NCI-H2029 (cell line): Measurements from ENCODE around the gene MYO1D.
"Not testable (repeated sequence)": the region's sequence is repeated elsewhere in the genome, so short reads cannot be mapped to it uniquely, and the experiment has no call there.

Experiments used
- DNase-seq: peaks from one replicate; lab custom pipeline; 2025; lab: John Stamatoyannopoulos, UW

Gene MYO1D

DNA sequence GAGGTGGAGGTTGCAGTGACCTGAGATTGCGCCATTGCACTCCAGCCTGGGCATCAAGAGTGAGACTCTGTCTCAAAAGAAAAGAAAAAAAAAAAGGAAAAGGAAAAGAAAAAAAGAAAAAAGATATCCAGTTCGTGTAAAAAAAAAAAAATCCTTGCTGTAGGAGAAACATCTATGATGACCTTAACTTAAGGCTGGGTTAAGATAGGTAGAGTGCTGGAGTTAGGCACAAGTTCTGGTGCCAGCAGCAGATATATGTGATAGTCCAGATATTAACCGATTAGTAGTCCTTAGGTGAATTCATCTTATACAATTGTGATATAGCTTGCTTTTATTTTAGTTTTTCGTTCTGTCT is 415.4 kb downstream of the MYO1D start:
- DNase-seq, result no peak

DNA sequence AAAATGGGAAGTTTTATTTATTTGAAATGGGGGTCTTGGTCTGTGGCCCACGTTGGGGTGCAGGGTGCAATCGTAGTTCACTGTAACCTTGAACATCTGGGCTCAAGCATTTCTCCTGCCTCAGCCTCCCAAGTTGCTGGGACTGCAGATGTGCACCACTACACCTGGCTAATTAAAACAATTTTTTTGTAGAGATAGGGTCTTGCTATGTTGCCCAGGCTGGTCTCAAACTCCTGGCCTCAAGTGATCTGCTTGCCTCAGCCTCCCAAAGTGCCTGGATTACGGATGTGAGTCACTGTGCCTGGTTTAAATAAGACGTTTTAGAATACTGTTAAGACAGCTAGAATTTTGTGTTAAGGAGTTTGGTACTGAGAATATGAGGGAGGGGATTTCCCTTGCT is 416.9 kb downstream of the MYO1D start:
- DNase-seq, result no peak

DNA sequence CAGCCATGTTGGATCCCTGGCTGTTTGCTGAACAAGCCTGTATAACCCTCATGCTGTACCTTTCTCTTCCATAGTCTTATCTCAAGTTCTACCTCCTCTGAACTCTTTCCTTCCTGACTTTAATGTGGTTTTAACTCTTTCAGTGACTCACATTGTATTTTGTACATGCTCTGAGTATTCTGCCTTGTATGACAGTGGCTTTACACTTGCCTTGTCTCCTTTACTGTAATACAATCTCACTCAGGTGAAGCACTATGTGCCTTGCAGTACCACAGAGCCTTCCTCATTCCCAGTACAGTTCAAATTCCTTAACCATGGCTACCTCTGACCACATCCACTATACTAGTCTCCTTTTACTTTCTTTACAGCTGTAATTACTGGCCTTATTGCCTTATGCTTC is 418.6 kb downstream of the MYO1D start:
- no peak for DNase-seq

DNA sequence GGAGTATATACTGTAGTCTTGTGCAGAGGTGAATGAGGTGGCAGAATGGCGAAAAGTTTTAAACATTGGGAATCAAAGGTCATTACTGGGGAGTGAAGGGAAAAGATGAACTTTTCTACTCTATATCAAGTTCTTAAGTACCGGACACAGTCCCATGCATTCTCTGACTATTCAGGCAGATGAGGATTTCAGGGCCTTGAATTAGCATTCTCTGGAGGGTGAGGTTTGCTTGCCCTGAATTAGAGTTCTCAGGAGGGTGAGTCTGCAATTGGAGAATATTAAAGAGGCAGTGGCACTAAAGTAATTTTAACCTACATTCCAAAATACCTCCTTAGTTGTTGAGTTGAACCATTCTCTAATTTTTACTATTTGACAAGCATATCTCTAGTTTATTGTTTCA is 423.6 kb downstream of the MYO1D start:
- DNase-seq, result no peak

DNA sequence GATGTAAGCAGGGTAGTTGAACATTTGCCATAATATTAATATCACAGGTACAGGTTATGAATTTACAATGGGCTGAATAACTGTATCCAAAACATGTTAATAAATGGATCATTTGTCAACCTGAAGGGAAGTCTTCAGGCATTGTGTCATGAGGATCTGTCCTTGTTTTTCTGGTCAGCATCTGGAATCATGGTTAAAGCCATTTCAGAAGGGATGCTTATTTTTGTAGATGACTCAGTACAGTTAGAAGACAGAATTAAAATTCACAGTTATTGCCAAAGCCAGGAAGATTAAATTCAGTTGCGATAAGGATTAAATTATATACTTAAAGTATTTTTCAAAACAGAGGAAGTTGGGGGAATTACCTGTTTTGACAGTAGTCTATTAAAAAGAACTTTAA is 424.6 kb downstream of the MYO1D start:
- no peak for DNase-seq

DNA sequence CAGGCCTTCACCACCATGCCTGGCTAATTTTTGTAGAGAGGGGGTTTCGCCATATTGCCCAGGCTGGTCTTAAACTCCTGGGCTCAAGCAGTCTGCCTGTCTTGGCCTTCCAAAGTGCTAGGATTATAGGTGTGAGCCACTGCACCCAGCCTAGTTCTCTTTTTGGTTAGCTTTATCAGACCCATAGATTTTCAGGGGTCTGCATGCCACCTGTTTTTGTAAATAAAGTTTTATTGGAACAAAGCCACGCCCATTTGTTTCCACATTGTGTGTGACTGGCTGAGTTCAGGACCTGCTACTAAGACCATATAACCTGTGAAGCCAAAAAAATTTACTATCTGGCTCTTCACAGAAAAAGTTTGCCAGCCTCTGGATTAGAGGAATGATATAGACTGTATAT is 425.0 kb downstream of the MYO1D start:
- DNase-seq, result no peak

DNA sequence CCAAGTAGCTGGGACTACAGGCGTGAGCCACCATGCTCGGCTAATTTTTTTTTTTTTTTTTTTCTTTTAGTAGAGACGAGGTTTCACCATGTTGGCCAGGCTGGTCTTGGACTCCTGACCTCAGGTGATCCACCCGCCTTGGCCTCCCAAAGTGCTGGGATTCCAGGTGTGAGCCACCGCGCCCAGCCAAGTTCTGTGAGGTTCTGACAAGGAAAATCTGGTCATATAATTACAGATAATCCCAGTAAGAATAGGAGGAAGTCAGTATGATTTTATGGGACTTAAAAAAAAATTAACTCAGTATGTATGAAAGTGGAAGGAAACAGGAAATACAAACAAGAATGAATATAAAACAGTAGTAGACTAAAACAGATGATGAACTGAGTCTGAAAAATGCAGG is 426.5 kb downstream of the MYO1D start:
- DNase-seq, result not testable (repeated sequence)

DNA sequence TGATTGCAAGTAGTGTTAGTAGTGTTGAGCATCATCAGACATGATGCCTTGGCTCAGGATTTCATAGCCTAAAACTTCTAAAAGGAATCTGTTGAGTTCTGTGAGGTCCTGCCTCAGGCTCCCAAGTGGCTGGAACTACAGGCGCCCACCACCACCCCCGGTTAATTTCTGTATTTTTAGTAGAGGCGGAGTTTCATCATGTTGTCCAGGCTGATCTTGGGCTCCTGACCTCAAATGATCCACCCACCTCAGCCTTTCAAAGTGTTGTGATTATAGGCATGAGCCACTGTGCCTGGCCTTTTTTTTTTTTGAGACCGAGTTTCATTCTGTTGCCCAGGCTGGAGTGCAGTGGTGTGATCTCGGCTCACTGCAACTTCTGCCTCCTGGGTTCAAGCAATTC is 427.0 kb downstream of the MYO1D start:
- DNase-seq, result no peak

DNA sequence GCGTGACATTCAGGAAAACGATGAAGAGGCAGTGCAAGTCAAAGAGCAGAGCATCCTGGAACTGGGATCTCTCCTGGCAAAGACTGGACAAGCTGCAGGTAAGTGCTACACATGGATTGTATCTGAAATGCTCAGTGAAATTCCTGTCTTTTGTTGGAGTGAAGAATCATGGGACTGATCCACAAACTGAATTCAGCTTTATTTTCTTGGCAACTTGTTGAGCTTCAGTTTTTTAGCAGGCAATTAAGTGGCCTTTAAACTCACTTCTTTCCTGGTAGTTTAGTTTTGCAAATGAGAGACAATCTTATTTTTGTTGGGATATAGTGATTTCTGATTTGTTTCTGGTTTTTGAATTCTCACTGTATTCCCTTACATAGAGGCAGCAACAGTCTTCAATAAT is 430.0 kb downstream of the MYO1D start:
- DNase-seq, result no peak

DNA sequence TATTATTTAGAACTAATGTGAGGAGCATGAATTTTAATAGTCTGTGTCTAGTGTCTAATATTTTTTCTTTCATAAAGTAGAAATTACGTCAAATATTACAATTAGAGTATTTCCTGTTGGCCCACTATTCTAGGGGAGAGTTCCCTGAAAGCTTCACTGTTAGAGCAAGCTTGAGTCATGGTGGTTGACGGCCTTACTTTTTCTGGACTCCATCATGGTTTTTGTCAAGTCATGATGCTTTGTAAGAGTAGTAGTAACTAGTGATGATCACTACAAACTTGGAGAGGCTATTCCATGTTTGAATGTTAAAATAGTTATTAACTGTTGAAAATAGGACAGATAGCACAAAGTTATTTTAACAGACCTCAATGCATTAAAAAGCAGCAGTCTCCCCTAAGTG is 431.0 kb downstream of the MYO1D start:
- DNase-seq, result no peak

DNA sequence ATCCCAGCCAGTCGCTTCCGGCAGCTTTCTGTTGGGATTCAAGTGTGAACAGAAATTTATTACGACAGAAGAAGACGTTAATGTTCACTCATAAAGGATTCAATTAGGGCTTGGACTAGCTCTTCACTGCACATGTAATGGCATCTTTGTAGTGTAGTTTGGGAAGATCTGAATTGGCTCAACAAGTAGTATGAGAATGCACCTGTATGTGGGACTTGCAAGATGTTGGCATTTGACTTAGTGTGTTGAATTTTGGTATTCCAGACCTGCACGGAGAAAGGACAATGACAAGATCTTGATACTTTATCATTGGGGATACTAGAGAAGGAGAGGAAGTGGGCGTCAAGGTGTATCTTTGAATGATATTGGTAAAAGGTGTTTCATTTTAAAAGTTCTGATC is 431.4 kb downstream of the MYO1D start:
- no peak for DNase-seq

DNA sequence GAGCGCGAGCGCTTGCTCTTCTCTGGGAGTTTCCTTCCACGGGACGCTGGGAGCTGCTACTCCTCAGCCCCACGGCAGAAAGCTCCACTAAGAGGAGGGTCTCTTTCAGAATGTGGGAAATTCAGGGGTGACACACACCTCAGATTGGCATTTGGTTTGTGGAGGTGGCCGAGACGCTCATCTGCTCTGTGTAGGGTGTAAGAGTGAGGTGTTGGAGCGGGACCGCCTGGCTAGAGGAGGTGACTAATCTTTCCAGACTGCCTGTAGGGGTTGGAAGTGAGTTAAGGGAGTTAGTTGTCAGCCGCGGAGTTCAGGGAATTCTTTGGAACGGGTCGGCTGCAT is 431.9 kb downstream of the MYO1D start:
- no peak for DNase-seq

DNA sequence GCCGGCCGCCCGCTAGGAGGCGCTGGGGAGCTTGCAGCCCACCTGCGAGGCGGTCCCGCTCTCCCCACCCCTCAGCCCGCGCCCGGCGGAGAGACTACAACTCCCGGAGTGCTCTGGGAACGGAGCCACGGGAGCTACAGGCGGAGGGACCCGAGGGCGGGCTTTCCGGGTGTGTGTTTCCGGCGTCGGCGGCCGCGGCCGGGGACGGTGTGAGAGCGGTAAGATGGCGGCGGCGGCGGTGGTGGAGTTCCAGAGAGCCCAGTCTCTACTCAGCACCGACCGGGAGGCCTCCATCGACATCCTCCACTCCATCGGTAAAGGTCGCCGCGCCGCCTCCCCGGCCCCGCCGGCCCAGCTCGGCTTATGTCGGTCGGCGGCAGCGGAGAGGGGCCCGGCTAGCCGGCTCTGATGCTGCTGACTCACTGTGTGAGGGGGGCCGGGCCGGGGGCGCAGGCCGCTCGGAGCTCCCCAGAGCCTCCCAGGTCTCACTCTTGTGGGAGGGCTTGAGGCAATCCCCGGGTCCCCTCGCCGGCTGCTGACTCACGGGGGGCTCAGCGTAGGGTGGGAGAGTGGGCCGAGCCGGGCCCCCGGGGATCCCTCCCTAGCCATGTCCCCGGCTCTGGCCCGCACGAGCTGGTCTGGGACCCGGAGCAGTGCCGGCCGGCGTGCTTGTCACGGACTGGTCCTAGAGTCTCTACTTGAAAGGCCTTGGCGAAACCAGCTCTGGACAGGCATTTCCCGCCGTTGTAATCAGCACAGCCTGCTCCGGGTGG is 432.4 kb downstream of the MYO1D start, which contains the start of gene PSMD11:
Gene PSMD11 (plus strand): TSS at position 210 of the 773 bp plus-strand sequence. CDS start 14 bp downstream, at position 224.
- peak; percentile 93 for DNase-seq

DNA sequence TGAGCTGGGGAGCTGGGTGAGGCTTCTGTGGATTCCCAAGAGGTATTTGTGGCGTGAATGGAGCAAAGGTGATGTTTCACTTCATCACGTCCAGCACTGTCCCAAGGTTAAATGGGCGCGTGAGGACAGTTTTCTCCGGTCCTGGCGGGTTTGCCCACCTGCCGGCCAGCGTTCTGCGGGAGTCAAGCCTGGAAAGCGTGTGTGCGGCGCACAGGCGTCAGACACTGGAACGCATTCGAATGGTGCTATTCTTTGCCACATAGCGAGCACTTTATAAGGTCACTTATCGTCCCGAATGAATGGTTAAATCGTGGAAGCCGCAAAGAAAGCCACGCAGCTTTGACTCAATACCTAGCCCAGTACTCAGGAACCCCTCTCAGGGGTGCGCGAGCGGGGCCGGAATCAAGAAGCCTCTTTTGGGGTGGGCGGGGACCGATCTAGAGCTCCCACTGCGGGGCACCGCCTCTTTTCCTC is 433.1 kb downstream of the MYO1D start:
- DNase-seq, result no peak
